Type B pancreatic cell (in vitro differentiated cells): ENCODE results near the gene UBE2G2. TPM values are rescaled to one million over a fixed set of nuclear protein-coding genes. Genes with fewer than 3 reads are reported as not detected.

ENCODE experiments used
- DNase-seq: peaks from one replicate; pipeline ENCODE4 v3.0.0; 2021; ENCODE audit warnings: mixed read lengths; ENCODE audit not compliant: unreplicated experiment; ENCODE audit errors: extremely low spot score
- H3K27ac Mint-ChIP-seq: 2 replicates; pipeline ENCODE4 v1.8.0; 2021; ENCODE audit warnings: mild to moderate bottlenecking, mixed read lengths
- H3K27me3 Mint-ChIP-seq: 2 replicates; pipeline ENCODE4 v1.8.0; 2021; ENCODE audit warnings: mixed read lengths
- H3K36me3 Mint-ChIP-seq: 2 replicates; pipeline ENCODE4 v1.8.0; 2021; ENCODE audit warnings: mixed read lengths
- H3K4me1 Mint-ChIP-seq: one replicate; pipeline ENCODE4 v1.8.0; 2021; ENCODE audit warnings: mixed read lengths; ENCODE audit not compliant: unreplicated experiment
- H3K4me3 Mint-ChIP-seq: 2 replicates; pipeline ENCODE4 v1.8.0; 2021; ENCODE audit warnings: mild to moderate bottlenecking, mixed read lengths
- H3K9me3 Mint-ChIP-seq: 2 replicates; pipeline ENCODE4 v1.8.0; 2021; ENCODE audit warnings: mixed read lengths
- total RNA-seq: library from RNA; stranded (reverse); gene quantifications from 2 replicates; pipeline ENCODE4 v1.2.1, GENCODE V29; 2021; ENCODE audit warnings: low replicate concordance
- TF ChIP-seq, protein P1 (sequence below): fragments of 200-600 bp; sonication (generic); conservative IDR thresholded peaks from 2 replicates; pipeline ENCODE4 v1.5.0; 2021; ENCODE audit warnings: antibody characterized with exemption, mild to moderate bottlenecking

Gene UBE2G2
- total RNA-seq, 1 donor from 2014 or later = 92.4 TPM

DNA sequence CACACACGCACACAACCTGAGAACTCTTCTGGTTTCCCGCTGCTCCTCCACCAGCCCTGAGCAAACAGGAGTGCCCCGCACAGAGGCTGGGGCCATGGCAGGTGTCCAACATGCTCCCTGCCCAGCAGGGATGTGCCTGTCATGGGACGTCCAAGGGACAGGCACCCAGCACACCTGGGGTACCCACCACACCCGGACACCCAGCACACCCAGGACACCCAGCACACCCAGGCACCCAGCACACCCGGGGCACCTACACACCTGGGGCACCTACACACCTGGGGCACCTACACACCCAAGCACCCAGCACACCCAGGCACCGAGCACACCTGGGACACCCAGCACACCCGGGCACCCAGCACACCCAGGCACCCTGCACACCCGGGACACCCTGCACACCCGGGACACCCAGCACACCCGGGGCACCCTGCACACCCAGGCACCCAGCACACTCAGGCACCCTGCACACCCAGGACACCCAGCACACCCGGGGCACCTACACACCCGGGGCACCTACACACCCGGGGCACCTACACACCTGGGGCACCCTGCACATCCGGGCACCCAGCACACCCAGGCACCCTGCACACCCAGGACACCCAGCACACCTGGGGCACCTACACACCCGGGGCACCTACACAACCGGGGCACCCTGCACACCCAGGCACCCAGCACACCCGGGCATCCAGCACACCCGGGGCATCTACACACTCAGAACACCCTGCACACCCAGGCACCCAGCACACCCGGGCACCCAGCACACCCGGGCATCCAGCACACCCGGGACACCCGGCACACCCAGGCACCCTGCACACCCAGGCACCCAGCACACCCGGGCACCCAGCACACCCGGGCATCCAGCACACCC, 37.9 kb downstream of the UBE2G2 start:
- Mint-ChIP-seq H3K27me3 (peaks cover 3% of the 10 kb centered on the region), H3K36me3 (peaks cover 3% of the 10 kb centered on the region), H3K9me3 (no peaks in the 10 kb centered on the region), H3K4me1 (peaks cover 16% of the 10 kb centered on the region), H3K4me3 (no peak overlapping the region), H3K27ac (no peak overlapping the region)
- DNase-seq = peak; percentile 49
- TF ChIP-seq, protein P1, sequence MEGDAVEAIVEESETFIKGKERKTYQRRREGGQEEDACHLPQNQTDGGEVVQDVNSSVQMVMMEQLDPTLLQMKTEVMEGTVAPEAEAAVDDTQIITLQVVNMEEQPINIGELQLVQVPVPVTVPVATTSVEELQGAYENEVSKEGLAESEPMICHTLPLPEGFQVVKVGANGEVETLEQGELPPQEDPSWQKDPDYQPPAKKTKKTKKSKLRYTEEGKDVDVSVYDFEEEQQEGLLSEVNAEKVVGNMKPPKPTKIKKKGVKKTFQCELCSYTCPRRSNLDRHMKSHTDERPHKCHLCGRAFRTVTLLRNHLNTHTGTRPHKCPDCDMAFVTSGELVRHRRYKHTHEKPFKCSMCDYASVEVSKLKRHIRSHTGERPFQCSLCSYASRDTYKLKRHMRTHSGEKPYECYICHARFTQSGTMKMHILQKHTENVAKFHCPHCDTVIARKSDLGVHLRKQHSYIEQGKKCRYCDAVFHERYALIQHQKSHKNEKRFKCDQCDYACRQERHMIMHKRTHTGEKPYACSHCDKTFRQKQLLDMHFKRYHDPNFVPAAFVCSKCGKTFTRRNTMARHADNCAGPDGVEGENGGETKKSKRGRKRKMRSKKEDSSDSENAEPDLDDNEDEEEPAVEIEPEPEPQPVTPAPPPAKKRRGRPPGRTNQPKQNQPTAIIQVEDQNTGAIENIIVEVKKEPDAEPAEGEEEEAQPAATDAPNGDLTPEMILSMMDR = no peak

DNA sequence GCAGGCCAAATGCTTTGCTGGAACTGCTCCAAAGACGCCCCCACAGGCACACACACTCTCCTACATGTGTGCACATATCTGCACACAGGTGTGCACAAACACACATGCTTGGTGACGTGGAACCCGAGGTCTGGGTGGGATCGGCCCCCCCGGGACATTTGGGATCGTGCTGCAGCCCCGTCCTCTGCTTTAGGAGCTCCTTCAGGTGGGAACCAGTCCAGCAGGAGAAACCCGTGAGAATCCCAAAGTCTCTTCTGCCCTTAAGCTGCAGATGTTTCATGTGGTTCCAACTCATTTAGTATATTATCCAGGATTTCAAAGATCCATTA, 38.6 kb downstream of the UBE2G2 start:
- H3K27ac Mint-ChIP-seq = no peak overlapping the region
- H3K4me1 Mint-ChIP-seq = peaks cover 11% of the 10 kb centered on the region
- H3K36me3 Mint-ChIP-seq = no peaks in the 10 kb centered on the region
- H3K4me3 Mint-ChIP-seq = no peak overlapping the region
- H3K27me3 Mint-ChIP-seq = peaks cover 3% of the 10 kb centered on the region
- H3K9me3 Mint-ChIP-seq = no peaks in the 10 kb centered on the region
- TF ChIP-seq, protein P1 = no peak
- no peak for DNase-seq

DNA sequence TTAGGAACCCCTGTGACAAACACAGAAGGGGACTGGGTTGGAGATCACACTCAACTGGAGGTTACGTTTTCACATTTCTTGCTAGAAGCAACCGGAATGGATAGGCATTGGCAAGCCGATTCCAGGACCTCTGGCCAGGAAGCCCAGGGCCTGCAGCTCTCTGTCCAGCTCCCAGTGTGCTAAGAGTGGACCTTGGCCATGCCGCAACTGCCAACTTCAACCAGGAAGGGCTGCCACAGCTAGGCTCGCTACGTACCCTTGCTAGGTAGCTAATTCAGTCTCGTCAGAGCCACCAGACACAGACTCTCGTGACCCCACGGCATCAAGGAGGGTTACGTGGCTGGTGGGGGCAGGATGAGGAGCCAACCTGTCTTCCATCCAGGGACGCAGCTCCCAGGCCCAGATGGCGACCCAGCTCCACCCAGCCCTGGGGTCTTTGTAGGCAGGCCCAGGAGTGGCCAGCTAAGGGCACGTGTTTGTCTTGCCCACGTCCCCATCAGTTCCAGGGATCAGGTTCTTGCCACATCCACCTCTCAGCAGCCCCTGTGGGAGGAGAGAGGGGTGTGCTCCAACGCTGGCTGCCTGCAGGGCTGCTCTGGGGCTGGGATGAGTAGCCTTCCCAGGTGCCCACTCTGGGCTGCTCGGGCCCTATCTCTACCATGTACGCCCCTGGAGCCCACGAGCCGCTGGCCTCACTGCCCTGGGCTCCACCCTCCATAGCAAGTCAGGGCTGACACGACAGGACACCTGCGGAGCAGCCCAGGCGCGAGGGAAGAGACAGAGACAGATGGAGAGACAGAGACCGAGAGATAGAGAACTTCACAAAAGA, 39.2 kb downstream of the UBE2G2 start:
- Mint-ChIP-seq H3K27ac (no peak overlapping the region), H3K4me3 (no peak overlapping the region), H3K9me3 (no peaks in the 10 kb centered on the region), H3K36me3 (no peaks in the 10 kb centered on the region), H3K4me1 (peaks cover 11% of the 10 kb centered on the region), H3K27me3 (peaks cover 3% of the 10 kb centered on the region)
- TF ChIP-seq, protein P1 = no peak
- peak; percentile 62 for DNase-seq

DNA sequence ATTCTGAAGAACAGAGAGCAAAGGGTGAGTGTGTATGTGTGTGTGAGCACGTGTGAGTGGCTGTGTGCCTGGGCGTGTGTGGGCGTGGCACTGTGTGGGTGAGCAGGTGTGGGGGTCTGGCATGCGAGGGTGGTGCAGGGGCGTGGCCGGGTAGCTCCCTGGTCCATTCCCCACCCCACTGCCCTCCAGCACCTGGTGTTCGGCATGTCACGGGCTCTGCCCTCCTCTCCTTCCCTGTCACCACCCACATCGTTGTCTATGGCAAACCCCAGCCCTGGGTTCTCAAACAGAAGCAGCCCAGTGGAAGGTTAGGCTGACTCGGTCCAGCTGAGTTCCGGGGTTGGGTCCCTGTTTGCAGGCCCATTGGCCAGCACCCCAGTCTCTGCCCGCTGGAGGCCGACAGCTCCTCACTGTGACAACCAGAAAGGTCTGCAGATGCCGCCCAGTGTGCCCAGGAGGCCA, 39.8 kb downstream of the UBE2G2 start:
- DNase-seq = peak; percentile 64
- Mint-ChIP-seq H3K9me3 (no peaks in the 10 kb centered on the region), H3K4me3 (no peak overlapping the region), H3K27ac (peak overlapping the region; percentile 20), H3K4me1 (peaks cover 11% of the 10 kb centered on the region), H3K27me3 (peaks cover 3% of the 10 kb centered on the region), H3K36me3 (no peaks in the 10 kb centered on the region)
- TF ChIP-seq, protein P1 = no peak

DNA sequence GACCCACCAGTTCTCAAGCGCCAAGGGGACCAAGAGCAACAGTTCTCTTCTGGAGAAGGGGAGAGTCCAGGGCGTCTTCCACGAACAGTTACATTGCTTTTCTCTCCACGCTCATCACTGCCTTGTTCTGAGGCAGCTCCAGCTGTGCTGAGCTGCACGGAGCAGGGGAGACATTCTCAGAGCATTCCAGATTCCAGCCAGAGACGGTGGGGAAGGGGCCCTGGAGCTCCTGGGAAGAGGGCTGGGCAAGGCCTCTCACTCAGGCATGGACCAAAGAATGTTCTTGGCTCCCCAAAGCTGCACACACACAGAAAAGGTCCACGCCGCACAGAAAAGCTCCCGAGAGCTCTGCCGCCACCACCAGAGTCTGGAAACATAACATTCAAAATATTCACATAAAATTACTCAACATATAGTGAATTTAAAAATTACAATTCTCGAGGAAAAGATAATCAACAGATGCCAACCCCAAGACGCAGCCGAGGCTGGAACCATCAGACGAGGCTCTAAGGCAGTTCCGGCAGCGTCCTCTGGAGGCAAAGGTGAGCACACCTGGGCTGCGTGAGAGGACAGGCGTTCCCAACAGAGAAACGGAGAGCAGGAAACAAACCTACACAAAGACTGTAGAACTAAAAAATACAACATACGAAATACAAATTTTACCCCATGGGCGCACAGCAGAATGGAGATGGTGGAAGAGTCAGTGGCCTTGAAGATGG, 40.5 kb downstream of the UBE2G2 start:
- H3K9me3 Mint-ChIP-seq = no peaks in the 10 kb centered on the region

More for the DNA sequence above, 40.5 kb downstream of the UBE2G2 start:
- Mint-ChIP-seq H3K27ac (peak overlapping the region; percentile 20), H3K27me3 (peaks cover 3% of the 10 kb centered on the region), H3K4me3 (no peak overlapping the region), H3K4me1 (peaks cover 11% of the 10 kb centered on the region), H3K36me3 (no peaks in the 10 kb centered on the region)
- DNase-seq = peak; percentile 40
- TF ChIP-seq, protein P1 = peak; percentile 63
